KG1 (cell line): ENCODE data around the gene FBXW8.

Experiments used
- DNase-seq: peaks from one replicate; lab custom pipeline; 2025; lab: John Stamatoyannopoulos, UW

The FBXW8 gene

GRCh38 chr12:116910645-116911451 is at the start of gene FBXW8:
Gene FBXW8 (plus strand): TSS chr12:116910950. CDS start chr12:116911038, 88 bp downstream.
- DNase-seq = peak; percentile 27

- DNase-seq = no peak
Observed at GRCh38 chr12:116861320-116861719, 49.4 kb upstream of the FBXW8 start.

GRCh38 chr12:116862167-116862566 is 48.6 kb upstream of the FBXW8 start:
- no peak for DNase-seq

- no peak for DNase-seq
Observed at GRCh38 chr12:116863275-116863767, 47.4 kb upstream of the FBXW8 start.

GRCh38 chr12:116864371-116865160 is 46.2 kb upstream of the FBXW8 start:
- no peak for DNase-seq

- DNase-seq = no peak
Observed at GRCh38 chr12:116867523-116867922, 43.2 kb upstream of the FBXW8 start.

- no peak for DNase-seq
Observed at GRCh38 chr12:116870306-116870705, 40.4 kb upstream of the FBXW8 start.

- no peak for DNase-seq
Observed at GRCh38 chr12:116874324-116874995, 36.3 kb upstream of the FBXW8 start.

GRCh38 chr12:116876151-116876869 is 34.4 kb upstream of the FBXW8 start:
- DNase-seq = no peak

- no peak for DNase-seq
Observed at GRCh38 chr12:116878567-116879508, 31.9 kb upstream of the FBXW8 start.

- no peak for DNase-seq
Observed at GRCh38 chr12:116879509-116880212, 31.1 kb upstream of the FBXW8 start.

GRCh38 chr12:116880213-116880816 is 30.4 kb upstream of the FBXW8 start:
- no peak for DNase-seq

GRCh38 chr12:116880817-116881324 is 29.9 kb upstream of the FBXW8 start:
- DNase-seq = no peak

GRCh38 chr12:116881325-116881876 is 29.3 kb upstream of the FBXW8 start, which contains the start of gene HRK:
Gene HRK (minus strand): TSS chr12:116881441. CDS start chr12:116881307, 134 bp downstream.
- DNase-seq = no peak

- DNase-seq = no peak
Observed at GRCh38 chr12:116881877-116882507, 28.8 kb upstream of the FBXW8 start.

- DNase-seq = no peak
Observed at GRCh38 chr12:116882742-116883141, 28.0 kb upstream of the FBXW8 start.

GRCh38 chr12:116884871-116885270 is 25.9 kb upstream of the FBXW8 start:
- no peak for DNase-seq

- no peak for DNase-seq
Observed at GRCh38 chr12:116885491-116885890, 25.3 kb upstream of the FBXW8 start.
